Ramos (cell line): ENCODE results near the gene RP9.

ENCODE experiments used
- in situ Hi-C: fragments of 300-500 bp; cut with MboI; formaldehyde crosslinking; loops from one replicate; pipeline ENCODE4 v1.14.3; 2022; ENCODE audit warnings: low sequenced_read_pairs; ENCODE audit not compliant: unreplicated experiment

Gene RP9, protein sequence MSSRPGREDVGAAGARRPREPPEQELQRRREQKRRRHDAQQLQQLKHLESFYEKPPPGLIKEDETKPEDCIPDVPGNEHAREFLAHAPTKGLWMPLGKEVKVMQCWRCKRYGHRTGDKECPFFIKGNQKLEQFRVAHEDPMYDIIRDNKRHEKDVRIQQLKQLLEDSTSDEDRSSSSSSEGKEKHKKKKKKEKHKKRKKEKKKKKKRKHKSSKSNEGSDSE

GRCh38 chr7:33109005-33109757, at the start of gene RP9:
Gene RP9 (minus strand): TSS chr7:33109404. CDS start chr7:33109372, 32 bp downstream.
- in situ Hi-C loops, result no loop called here

- in situ Hi-C loops, result no loop called here
Measured at GRCh38 chr7:33157781-33158180, 48.6 kb upstream of the RP9 start.

DNA sequence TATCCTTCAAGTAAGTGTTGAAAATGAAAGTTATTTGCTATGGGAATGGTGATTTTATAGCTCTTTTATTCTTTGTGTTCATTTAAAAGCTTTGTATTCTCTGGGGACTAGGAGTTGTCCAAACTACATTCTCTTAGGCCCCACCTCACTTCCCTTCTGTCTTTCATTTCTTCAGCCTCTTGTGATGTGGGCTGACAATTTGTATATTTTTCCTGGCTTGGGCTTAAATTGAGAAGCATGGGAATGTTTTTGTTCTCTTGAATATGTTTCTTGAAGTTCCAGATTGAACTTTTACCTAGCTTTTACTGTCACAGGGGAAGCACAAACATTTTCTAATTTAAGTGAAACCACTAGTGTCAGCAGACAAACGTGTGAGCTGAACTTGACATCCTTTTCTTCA, 48.1 kb upstream of the RP9 start:
- in situ Hi-C loops, result no loop called here

DNA sequence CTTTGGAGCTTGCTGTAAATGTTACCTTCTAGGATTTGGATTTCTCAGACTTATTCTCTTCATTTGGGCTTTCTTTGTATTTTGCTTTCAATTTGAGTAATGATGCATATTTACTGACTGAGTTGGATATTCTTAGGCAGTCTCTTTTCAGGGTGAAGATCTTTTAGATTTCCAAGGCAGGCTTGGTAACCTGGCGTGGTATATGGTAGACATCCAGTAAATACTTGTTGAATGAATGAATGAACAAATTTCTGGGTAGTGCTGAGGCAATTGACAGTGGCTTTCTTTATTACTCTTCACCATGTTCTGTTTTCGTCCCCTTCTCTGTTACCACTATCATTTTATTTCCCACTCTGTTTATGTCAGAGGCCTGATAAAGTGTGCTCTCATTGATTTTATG, 47.2 kb upstream of the RP9 start:
- in situ Hi-C loops, result no loop called here

DNA sequence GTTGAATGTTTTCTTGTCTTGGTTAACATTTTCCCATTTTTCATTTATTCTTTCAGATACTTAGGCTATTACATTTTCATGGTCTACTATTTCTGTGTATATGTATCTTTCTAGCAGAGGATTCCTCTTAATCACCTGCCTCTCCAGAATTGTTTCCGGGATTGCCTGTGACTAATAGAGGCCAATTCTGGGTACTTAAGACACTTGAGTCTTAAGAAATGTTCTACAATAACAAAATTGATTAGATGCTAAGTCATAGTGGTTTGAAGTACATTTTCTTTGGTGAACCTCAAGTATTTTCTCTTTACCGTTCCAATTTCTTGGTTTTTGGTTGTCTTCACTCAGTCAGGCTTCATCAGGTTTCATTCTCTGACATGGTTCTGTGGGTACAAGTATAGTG, 46.6 kb upstream of the RP9 start:
- in situ Hi-C loops, result no loop called here

DNA sequence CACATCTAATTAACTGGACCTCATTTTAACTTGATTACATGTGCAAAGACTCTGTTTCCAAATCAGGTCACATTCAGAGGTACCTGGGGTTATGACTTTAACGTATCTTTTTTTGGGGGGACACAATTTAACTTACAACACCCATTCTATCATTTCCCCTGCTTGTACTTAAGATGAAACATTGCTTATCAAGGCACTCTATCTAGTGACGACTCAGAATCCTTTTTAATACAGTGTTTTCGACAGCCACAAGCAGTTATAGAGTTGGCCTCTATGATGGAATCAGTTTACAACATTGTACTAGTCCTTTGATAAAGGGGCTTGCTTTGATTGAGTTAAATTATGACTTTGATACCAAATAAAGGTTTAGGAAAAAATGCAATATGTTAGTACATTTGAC, 42.9 kb upstream of the RP9 start:
- in situ Hi-C loops, result no loop called here

DNA sequence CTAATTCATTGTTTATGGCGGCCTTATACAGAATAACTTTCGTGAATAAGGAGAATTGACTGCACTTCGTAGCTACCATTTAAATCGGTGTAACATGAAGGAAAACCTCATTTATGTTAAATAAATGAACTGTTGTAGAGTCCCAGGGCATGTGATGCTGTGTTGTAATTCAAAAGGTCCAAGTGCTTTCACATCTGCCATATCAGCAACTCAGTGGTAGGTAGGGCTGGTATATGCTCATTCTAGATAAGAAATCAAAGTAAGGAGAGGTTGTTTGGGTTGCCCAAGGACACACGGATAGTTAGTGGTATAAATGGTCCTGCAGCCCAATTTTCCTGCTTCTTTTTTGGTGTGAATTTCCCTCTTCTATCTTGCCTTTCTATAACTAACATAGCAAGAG, 36.0 kb upstream of the RP9 start:
- in situ Hi-C loops, result no loop called here

DNA sequence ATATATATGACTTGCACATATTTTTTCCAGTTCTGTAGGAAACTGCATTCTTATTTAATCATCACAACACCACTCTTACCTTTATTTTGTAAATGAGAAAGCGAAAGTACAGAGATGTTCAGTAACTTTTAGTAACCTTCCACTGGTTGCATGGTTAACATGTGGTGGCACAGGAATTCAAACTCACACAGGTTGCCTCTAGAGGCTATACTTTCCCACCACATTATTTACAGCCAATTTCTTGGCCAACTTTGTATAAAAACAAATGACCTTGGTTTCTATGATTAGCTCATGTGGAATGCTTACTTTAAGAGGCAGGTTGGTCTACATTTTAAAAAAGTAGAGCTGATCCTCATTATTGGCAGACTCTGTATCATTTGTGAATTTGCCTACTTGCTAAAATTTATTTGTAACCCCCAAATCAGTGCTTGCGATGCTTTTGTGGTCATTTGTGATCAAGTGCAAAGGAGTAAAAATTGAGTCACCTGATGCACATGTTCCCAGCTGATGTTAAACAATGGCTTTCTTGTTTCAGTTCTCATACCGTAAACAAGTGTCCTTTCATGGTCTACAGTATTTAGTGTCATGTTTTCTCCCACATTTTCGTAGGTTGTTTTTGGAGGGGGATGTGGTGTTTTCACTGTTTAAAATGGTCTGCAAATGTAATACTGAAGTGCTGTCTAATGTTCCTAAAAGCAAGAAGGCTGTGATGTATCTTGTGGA, 35.0 kb upstream of the RP9 start:
- in situ Hi-C loops, result no loop called here

DNA sequence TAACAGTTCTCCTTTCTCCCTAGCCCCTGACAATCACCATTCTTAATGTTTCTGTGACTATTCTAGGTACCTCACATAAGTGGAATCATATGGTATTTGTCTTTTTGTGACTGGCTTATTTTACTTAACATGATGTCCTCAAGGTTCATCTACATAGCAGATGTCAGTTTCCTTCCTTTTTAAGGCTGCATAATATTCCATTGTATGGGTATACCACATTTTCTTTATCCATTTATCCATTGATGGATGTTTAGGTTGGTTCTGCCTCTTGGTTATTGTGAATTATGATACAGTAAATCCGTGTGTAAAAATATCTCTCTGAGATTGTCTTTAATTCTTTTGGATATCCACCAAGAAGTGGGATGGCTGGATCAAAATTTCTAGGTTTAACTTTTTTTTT, 33.4 kb upstream of the RP9 start:
- in situ Hi-C loops, result no loop called here

- in situ Hi-C loops, result no loop called here
Measured at GRCh38 chr7:33137103-33137502, 27.9 kb upstream of the RP9 start.

- in situ Hi-C loops, result no loop called here
Measured at GRCh38 chr7:33130184-33130583, 21.0 kb upstream of the RP9 start.

GRCh38 chr7:33129806-33130153, 20.6 kb upstream of the RP9 start:
- in situ Hi-C loops, result no loop called here

DNA sequence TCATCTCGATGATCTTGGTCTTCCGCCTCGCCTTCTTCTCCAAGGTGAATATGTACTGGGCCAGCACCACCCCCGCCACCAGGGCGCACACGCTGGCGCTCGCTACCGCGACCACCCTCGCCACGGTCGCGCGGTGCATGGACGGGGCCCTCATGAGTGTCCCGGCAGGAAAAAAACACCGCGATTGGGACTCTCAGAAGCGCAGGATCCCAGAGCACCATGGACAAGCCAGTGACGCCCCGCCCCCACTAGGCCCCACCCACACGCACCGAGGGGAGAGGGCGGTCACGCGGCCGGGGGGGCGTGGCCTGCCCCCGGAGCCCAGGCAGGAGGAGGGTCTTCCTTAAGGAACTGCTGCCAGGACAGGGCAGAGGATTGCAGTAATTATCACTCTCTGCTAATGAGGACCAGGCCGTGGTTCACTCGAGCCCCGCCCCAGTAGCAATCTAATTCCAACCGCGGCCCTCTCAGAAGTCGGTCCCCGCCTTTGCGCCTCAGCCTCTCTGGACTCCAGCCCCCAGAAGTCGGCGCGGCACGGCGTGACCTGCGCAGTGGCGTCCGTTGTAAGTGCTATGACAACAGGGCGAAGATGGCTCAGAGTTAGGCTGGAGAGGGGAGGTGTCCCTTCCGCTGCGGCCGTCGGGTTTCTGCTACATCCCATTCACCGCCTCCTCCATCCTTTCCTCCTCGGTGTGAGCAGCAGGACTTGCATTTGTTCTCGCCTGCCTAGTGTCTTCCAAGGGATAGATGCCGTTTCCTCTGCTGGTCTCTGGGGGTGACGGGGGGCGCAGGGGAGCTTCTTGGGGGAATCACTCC, 20.0 kb upstream of the RP9 start, which contains the start of gene BBS9:
BBS9 (plus strand) TSS at position 575 of the 816 bp plus-strand sequence. CDS start 16,689 bp downstream, outside the sequence.
- in situ Hi-C loops, result no loop called here

- in situ Hi-C loops, result no loop called here
Measured at GRCh38 chr7:33128631-33128989, 19.4 kb upstream of the RP9 start.

GRCh38 chr7:33127085-33127484, 17.9 kb upstream of the RP9 start:
- in situ Hi-C loops, result no loop called here

- in situ Hi-C loops, result no loop called here
Measured at GRCh38 chr7:33118383-33118782, 9.2 kb upstream of the RP9 start.

DNA sequence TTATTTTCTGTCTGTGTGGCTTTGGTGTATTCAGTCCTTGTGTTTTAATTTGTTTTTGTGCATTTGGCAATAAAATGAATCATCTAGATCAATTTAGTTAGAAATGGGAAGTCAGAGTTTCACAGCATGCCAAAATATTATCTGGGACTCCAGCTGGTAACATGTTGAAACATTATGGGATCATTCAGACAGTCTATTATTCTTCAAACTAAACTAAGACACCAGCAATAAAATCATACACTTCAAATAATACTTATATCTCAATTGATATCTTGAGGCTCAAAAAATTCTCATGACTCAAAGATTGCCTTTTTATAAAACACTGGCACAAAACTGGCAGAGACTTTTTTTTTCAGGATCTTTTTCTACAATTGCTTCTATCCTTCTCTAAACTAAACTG, 5.8 kb upstream of the RP9 start:
- in situ Hi-C loops, result no loop called here

- in situ Hi-C loops, result no loop called here
Measured at GRCh38 chr7:33111614-33112013, 2.4 kb upstream of the RP9 start.

DNA sequence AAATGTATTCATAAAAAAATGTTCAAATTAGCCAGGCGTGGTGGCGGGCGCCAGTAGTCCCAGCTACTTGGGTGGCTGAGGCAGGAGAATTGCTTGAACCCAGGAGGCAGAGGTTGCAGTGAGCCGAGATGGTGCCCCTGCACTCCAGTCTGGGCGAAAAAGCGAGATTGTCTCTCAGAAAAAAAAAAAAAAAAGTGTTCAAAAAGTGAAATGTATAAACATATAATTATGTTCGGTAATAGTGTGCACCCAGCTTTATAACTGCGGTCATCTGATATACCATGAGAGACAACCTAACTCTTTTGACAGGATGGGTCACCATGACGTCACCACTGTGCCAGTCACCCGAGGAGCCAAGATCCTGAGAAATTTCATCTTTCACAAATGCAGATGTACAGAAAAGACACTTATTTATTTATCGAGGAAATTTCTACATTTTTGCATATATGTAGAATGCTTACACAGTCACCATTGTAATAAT, 594 bp upstream of the RP9 start:
- in situ Hi-C loops, result no loop called here

DNA sequence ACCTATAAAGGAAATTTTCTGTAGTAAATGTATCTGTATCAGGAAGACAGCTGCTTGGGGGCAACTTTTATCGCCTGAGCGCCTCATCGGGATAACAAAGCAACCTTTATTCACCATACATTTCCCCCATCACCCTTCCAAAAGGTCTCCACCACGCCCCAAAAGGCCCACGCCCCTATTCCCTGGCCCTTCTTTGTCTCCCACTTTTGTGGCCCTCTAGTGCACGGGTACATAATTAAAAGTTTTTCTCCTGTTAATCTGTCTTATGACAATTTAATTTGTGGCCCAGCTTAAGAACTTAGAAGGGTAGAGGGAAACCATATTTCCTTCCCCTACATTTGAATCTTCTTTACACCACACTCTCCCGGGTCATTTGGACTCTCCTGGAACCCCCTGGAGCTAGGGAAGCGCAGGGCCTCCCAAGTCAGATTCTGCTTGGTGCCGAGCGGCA, 625 bp downstream of the RP9 start:
- in situ Hi-C loops, result no loop called here
